GM19240 (cell line): ENCODE measurements around the gene SPAG4.

Source experiments
- DNase-seq: peaks from one replicate; pipeline ENCODE4 v3.0.0; 2011; ENCODE audit warnings: low spot score; ENCODE audit not compliant: insufficient read length

Gene SPAG4

DNA sequence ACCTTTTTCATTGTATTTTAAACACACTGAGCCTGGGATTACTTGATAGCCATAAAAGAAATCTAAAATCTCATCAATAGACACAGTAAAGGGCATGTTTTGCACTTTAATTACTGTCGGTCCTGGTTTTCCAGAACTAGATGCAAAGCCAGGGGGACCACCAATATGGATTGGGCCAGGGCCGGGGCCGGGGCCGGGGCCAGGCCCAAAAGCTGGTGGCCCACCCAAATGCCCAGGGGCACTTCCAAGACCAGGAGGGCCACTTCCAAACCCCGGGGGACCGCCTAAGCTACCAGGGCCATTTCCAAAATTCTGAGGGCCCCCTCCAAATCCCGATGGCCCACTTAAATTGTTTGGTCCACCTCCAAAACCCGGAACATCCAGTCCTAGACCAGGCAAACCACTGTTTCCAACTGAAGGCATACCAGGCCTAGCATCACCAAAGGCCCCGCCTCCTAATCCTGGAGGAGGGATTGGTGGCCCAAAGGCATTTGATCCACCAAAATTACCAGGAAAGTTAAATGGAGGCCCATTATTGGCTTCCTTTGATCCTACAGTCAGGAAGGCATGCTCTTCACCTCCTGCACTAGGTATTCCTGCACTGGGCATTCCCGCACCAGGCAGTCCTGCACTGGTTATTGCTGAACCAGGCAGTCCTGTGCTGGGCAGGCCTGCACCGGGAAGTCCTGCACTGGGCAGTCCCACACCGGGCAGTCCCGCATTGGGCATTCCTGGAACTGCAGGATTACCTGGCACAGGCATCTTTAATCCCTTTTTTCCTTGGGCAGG, 37.2 kb downstream of the SPAG4 start:
- DNase-seq: no peak

GRCh38 chr20:35653430-35653734, 37.8 kb downstream of the SPAG4 start:
- no peak for DNase-seq

DNA sequence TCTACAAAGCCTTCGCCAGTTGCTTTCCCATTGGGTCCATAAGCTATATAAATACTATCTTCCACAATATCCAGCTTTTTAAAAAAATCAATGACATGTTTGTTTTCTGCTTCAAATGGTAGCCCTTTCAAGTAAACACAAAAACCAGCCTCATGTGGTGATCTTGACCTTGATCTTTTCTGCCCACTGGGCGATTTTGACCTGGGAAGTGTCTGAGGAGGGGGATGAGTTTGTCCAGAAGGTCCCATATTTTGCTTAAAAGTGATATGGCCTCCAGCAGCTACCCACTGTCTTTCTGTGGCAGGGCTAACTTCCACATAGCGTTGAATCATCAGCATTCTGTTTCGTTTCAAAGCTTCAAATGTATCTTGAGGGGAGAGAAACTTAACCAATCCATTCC, 38.3 kb downstream of the SPAG4 start:
- no peak for DNase-seq

- DNase-seq: no peak
Measured at GRCh38 chr20:35654415-35654814, 38.8 kb downstream of the SPAG4 start.

DNA sequence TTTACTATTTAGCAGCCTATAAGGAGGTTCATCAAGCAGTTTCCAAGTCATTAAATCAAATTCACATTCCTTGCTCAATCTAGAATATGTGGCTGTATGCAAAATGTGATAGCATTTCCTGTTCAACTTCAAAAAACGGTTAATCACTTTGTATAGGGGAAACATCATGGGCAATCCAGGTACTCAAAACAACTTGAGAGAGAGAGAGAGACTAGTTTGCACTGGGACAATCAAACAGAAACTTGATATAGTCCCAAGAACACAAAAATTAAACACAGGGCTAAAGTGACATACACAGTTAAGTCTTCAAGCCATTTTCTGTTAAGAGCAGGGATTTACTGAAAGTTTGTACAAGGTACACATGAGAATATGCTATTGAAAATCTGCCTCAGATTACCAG, 41.6 kb downstream of the SPAG4 start:
- DNase-seq: no peak

- no peak for DNase-seq
Measured at GRCh38 chr20:35660122-35660937, 44.7 kb downstream of the SPAG4 start.

GRCh38 chr20:35661053-35661452, 45.4 kb downstream of the SPAG4 start:
- DNase-seq: no peak

DNA sequence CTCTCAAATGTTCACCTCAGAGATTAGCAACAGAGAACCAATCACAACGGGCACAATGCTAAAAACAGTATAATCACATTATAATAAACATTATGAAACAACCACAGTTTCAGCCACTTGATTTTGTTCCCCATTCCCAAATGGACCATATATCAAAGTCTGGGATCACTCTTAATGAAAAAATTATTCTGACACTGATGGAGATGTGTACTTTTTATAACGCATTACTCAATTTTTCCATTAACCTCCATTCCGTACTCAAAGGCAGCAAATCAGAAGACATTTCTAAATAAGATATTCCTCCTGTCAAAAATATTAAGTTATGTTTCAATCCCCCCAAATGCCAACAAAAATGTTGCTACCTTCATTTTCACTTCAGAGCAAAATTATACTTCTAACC, 46.3 kb downstream of the SPAG4 start:
- no peak for DNase-seq

- DNase-seq: no peak
Measured at GRCh38 chr20:35662551-35662950, 46.9 kb downstream of the SPAG4 start.

DNA sequence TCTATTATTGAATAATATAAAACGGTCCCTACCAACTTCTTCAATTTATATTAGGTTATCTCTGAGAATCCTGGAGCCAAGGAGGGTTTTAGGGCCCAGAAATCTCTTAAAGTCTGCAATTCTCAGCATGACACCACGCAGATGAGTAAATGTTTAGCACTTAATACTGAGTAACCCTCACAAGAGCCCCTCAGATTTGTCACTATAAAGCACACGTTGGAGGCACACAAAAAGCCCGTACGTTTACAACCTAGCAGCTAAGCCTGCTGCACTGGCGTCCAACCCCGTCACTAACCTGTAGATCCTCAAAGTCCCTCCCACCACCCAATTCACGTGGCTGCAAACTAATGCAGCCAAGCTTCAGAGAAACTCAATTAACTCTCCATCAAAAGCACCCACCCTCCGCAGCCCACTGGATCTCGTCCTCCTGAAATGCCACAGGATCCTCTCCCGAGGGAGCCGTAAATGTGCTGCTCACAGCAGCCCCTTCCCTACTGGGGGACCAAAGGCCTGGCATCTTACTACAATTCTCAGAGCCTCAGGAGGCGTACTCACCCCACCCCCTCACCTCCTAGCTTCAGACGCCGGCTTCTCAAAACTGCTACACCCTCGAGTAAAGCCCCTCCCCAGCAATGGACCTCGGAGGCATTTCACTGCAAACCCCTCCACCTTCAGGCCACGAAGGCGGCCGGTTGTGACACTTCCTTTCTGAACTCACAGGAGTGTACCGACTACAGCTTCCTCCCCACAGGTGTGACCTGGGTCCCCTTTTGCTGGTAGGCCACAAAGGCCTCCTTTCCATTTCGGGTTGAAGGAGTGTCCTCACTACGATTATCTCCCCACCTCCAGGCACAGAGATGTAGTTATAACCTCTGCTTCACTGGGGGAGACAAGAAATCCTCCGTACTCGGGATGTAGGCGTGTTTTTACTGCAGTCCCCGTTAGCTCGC, 48.2 kb downstream of the SPAG4 start:
- DNase-seq: peak; percentile 20

DNA sequence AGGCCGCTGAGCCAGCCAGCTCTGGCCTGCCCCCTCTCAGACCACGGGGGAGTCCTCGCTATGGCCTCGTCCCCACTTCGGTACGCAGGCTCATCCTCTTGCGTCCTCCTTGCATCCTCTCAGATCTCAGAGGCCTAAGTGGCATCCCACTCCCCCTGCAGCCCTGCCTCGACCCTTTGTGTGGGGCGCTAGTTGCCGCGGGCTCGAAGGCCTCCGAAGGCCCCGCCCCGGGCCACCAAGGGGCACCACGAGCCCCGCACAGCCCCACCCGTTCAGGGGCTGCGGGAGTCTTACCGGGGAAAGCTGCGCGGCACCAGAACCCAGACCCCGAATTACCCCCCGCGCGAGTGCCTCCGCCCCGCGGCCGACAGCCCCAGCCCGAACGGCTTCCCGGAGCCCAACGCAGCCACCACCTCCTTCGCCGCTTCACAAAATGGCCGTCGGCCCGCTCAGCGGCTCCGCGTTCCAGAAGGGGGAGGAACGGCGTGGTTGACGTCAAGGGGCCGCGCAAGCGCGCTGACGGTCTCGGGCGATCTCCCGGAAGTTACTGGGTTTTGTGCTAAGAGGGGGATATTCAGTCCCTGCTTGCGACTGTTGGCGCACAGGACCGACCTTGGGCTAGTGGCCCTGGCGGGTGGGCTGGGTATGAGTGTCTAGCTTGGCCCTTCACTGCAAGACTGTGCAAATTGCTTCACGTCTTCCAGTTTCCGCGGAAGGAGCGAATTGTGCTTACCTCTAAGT, 49.0 kb downstream of the SPAG4 start, which contains the start of the genes CPNE1 and RBM12:
CPNE1 (minus strand) TSS at position 435 of the 741 bp plus-strand sequence. CDS start 31,977 bp downstream, outside the sequence.
RBM12 (minus strand) TSS at position 435 of the 741 bp plus-strand sequence. CDS start 9,578 bp downstream, outside the sequence.
- peak; percentile 90 for DNase-seq

DNA sequence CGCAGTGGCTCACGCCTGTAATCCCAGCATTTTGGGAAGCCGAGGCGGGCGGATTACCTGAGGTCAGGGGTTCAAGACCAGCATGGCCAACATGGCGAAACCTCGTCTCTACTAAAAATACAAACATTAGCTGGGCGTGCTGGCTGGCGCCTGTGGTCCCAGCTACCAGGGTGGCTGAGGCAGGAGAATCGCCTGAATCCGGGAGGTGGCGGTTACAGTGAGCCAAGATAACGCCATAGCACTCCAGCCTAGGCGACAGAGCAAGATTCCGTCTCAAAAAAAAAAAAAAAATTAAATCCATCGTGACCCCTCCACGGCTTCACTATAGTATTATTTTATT, 50.3 kb downstream of the SPAG4 start:
- no peak for DNase-seq

GRCh38 chr20:35669221-35669620, 53.6 kb downstream of the SPAG4 start:
- DNase-seq: no peak

DNA sequence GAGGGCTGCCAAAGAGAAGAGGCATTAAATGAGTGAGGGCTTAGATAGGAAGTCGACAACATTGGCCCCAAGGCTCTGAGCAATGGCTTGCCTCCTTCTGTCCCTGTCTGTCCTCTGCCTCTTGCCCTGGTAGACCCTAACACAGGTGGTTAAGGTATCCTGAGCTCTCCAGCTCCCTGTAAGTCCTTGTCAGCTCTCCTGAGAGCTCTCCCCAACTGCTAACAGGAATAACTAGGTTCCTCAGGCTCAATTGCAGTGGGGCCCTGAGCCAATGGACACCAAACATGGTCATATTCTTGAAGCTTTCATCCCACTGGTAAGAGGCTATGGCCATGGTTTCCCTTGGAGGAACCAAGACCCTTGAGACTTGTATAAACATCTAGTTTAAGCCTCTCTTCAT, 54.1 kb downstream of the SPAG4 start:
- DNase-seq: no peak
